ENCODE results near the gene DNAH2.

DNA sequence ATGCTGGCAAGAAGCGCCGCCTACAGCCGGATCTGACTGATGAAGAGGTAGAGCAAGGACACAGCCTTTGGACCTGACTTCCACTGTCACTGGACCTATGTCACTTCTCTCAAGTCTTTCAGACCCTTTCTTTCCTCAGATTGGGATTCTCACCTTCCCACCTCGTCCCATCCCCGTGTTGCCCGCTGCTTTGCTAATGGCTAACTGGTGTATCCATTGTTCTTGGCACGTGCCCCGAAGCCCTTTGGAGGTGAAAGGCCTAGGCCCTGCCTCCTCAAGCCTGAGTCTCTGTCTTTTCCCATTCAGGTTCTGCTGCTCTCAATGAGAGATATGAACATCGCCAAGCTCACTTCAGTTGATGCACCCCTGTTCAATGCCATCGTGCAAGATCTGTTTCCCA lies 63.2 kb downstream of the DNAH2 start:
- no peak for TF ChIP-seq EZH2phosphoT487 (IDR thresholded peaks at IDR 0.05; ENCODE audit: low read depth, severe bottlenecking, unreplicated experiment)
- no peak for TF ChIP-seq EZH2 (IDR thresholded peaks at IDR 0.05; ENCODE audit: borderline replicate concordance)
- TF ChIP-seq, protein P1, sequence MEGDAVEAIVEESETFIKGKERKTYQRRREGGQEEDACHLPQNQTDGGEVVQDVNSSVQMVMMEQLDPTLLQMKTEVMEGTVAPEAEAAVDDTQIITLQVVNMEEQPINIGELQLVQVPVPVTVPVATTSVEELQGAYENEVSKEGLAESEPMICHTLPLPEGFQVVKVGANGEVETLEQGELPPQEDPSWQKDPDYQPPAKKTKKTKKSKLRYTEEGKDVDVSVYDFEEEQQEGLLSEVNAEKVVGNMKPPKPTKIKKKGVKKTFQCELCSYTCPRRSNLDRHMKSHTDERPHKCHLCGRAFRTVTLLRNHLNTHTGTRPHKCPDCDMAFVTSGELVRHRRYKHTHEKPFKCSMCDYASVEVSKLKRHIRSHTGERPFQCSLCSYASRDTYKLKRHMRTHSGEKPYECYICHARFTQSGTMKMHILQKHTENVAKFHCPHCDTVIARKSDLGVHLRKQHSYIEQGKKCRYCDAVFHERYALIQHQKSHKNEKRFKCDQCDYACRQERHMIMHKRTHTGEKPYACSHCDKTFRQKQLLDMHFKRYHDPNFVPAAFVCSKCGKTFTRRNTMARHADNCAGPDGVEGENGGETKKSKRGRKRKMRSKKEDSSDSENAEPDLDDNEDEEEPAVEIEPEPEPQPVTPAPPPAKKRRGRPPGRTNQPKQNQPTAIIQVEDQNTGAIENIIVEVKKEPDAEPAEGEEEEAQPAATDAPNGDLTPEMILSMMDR (IDR thresholded peaks at IDR 0.05; ENCODE audit: poor library complexity): no peak

All from hepatocyte (in vitro differentiated cells).